SK-N-DZ (cell line): ENCODE measurements around the gene MARVELD2.
"Not testable (repeated sequence)": the region's sequence is repeated elsewhere in the genome, so short reads cannot be mapped to it uniquely, and the experiment has no call there.

Source experiments
- DNase-seq: peaks from one replicate; pipeline ENCODE4 v3.0.0-alpha.2; 2015; ENCODE audit warnings: low spot score

Gene MARVELD2

GRCh38 chr5:69444127-69444754 is 29.3 kb downstream of the MARVELD2 start:
- DNase-seq: no peak

DNA sequence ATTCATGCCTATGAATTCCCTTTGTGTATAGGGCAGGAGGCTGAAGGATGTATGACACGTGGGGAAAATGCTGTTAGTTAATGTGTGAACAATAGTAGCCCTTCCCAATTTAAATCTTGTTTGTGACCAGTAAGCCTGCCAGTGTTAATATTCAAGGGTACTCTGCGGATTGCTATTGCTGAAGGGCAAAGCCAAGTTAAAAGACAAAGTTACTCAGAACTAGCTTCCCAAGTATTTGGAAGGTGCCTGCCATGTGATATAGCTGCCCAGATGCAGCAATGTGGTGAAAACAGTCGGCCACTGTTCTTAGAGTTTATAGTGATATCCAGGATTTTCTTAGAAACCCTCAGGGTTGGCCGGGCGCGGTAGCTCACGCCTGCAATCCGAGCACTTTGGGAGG is 34.6 kb downstream of the MARVELD2 start:
- no peak for DNase-seq

GRCh38 chr5:69450116-69450515 is 35.2 kb downstream of the MARVELD2 start:
- no peak for DNase-seq

DNA sequence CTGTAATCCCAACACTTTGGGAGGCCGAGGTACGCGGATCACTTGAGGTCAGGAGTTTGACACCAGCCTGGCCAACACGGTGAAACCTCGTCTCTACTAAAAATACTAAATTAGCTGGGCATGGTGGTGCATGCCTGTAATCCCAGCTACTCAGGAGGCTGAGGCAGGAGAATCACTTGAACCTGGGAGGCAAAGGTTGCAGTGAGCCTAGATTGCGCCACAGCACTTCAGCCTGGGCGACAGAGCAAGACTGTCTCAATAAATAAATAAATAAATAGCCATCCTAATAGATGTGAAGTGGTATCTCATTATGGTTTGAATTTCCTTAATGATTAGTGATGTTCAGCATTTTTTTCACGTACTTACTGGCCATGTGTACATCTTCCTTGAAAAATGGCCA is 35.6 kb downstream of the MARVELD2 start:
- DNase-seq: not testable (repeated sequence)

DNA sequence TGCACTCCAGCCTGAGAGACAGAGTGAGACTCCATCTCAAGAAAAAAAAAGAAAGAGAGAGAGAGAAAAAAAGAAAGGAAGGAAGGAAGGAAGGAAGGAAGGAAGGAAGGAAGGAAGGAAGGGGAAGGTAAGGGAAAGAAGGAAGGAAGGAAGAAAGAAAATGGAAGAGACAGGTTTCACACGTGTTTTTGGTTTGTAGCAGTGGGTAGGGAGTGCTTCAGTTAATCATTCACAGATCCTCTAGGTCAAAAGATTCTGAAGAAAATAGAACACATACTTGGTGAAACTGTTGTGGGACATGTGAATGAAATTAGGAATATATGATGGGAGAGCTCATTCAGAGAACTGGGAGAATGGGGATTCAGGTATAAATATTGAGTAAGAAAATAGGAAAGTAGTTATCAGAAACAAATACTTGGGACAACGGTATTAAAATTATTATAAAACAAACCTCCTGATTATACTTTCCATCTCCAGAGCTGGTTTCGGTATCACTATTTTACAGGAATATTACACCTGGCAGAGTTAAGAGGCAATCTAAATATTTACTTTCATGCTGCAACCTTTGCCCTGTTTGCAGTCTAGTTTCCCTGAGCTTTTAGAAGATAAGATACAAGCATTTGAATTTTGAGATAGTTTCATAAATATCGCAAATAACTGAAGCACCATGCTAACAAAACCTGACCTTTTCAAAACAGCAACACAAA is 37.2 kb downstream of the MARVELD2 start:
- no peak for DNase-seq

DNA sequence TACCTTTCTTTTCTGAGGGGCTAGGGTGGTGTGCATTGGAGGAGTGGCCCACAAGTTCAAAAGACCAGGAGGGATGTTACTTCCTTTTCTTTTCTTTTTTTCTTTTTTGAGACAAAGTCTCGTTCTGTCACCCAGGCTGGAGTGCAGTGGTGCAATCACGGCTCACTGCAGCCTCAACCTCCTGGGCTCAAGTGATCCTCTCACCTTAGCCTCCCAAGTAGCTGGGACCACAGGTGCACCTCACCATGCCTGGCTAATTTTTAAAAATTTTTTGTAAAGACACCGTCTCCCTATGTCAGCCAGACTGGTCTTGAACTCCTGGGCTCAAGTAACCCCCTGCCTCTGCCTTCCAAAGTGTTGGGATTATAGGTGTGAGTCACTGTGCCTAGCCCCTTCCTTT is 38.6 kb downstream of the MARVELD2 start:
- not testable (repeated sequence) for DNase-seq

GRCh38 chr5:69454460-69455249 is 39.7 kb downstream of the MARVELD2 start:
- peak; percentile 6 for DNase-seq

DNA sequence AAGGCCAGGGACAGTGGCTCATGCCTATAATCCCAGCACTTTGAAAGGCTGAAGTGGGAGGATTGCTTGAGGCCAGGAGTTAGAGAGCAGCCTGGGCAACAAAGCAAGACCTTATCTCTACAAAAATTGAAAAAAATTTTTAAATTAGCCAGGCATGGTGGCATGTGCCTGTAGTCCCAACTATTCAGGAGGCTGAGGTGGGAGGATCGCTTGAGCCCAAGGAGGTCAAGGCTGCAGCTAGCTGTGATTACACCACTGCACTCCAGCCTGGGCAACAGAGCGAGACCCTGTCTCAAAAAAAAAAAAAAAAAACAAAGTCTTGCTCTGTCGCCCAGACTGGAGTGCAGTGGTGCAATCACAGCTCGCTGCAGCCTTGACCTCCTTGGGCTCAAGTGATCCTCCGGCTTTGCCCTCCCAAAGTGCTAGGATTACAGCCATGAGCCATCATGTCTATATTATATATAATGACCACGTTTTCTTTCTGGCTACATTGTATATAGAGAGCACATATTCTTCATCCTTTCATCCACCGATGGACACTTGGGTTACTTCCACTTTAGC is 40.6 kb downstream of the MARVELD2 start:
- DNase-seq: not testable (repeated sequence)

- DNase-seq: no peak
Measured at GRCh38 chr5:69462170-69462569, 47.3 kb downstream of the MARVELD2 start.

DNA sequence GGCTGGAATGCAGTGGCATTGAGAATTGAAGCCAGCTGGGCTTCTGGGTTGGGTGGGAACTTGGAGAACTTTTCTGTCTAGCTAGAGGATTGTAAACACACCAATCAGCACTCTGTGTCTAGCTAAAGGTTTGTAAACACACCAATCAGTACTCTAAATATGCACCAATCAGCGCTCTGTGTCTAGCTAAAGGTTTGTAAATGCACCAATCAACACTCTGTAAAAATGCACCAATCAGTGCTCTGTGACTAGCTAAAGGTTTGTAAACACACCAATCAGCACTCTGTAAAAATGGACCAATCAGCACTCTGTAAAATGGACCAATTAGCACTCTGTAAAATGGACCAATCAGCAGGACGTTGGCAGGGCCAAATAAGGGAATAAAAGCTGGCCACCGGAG is 51.5 kb downstream of the MARVELD2 start:
- not testable (repeated sequence) for DNase-seq

DNA sequence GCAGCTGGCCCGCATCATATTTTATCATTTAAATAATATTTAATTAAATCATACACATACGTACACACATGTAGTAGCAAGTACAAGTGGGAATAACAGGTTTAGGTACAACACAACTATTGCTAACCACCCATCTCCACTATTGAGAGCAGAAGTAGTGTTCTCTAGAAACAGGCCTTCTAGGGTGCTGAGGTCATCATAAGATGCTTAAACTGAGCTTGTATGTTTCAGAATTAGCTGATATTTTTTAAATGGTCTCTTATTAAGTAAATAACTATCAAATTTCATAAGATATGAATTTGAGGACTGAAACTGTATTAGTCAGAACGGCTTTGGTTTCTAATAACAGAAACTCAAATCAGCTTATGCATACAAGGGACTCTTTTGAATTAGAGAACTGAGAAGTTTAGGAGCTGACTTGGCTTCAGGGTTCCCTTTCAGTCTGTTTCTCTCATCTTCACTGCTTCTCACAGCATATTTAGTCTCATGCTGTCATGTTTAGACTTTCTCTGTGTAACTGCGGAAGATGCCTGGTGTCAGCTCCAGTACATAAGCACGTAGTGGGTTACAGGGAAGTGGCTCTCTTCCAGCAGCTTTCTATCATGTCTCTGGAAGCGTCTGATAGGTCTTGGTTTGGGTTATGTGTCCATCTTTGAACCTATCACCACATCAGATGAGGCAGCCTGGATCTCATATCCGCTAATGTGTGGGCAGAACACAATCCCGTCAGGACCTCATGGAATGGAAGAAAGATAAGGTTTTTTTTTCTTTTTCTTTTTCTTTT is 52.7 kb downstream of the MARVELD2 start:
- no peak for DNase-seq

DNA sequence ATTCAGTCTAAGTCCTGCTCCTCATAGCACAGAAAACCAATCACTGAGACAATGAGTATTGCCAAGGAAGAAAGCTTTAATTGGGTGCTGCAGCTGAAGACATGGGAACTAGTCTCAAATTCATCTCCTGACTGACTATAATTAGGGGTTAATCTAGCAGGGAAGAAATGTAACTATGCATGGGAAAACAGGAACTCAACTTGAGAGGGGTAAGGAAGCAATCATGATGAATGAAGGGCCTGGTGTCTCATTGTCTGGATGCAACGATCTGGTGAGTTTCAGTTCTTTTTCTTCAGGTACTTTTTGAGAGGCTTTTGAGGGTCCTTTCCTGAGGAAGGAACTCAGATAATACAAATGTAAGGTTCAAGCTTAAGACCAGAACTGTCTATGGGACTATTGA is 53.7 kb downstream of the MARVELD2 start:
- DNase-seq: no peak

- not testable (repeated sequence) for DNase-seq
Measured at GRCh38 chr5:69471516-69471915, 56.6 kb downstream of the MARVELD2 start.

DNA sequence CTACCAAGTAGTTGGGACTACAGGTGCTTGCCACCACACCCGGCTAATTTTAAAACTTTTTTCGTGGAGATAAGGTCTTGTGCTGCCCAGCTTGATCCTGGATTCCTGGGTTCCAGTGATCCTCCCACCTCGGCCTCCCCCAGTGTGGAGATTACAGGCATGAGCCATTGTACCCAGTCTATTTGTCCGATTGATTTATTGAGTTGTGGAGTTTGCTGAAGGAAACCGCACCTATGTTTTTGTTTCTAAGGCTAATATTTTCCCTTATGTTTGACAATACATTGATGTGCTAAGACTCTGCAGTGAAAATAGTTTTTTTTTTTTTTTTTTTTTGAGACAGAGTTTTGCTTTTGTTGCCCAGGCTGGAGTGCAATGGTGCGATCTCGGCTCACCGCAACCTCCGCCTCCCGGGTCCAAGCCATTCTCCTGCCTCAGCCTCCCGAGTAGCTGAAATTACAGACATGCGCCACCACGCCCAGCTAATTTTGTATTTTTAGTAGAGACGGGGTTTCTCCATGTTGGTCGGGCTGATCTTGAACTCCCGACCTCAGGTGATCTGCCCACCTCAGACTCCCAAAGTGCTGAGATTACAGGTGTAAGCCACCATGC is 57.7 kb downstream of the MARVELD2 start:
- not testable (repeated sequence) for DNase-seq

- DNase-seq: no peak
Measured at GRCh38 chr5:69477170-69477569, 62.3 kb downstream of the MARVELD2 start.

GRCh38 chr5:69478296-69478695 is 63.4 kb downstream of the MARVELD2 start:
- not testable (repeated sequence) for DNase-seq

GRCh38 chr5:69484891-69485290 is 70.0 kb downstream of the MARVELD2 start:
- no peak for DNase-seq

GRCh38 chr5:69485471-69485870 is 70.6 kb downstream of the MARVELD2 start:
- DNase-seq: no peak

DNA sequence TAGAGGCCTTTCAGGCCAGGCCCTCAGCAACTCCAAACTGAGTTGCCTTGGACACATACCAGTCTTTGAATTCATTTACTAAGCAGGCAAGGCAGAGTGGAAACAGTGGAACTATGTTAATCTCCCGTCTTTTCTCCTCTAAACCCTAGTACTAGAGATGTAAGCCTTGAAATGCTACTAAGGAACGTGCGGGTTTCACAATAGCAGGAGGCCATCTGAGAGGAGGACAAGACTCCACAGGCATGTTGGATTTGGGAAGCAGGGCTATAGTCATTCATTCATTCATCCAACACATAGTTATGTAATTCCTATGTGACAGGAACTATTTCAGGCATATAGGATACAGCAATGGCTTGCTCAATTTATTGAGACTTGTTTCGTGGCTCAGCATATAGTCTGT is 74.3 kb downstream of the MARVELD2 start:
- no peak for DNase-seq

DNA sequence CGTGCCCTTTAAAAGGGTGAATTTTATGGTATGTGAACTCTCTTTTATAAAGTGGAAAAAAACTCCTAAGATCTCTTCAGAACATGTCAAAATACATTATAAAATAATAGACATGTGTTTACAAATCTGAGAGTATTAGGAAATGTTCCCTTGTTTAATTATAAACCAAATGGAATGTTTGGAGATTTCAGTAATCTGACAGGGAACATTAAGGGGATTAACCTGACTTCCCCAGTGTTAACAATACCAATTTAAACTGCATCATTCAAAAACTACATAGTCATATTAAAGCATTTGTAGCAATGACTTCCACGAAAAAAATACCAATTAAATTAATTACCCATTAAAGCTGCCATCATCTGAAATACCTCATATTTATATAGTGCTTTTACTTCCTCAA is 76.1 kb downstream of the MARVELD2 start:
- no peak for DNase-seq

GRCh38 chr5:69491838-69492390 is 77.0 kb downstream of the MARVELD2 start:
- DNase-seq: no peak
